Peyer's patch (tissue), 4 donors: ENCODE measurements around the gene EXD3.

Experiments used
- CTCF ChIP-seq, 6 experiments: fragments of 450-650 bp in 4 of 6; fragments of 200-600 bp in 2 of 6; sonication (generic) in 1 of 6; IDR thresholded peaks; one replicate each; pipeline ENCODE4 v1.5.1; 2017 to 2019; ENCODE audit warnings: antibody characterized with exemption in 6 of 6, mild to moderate bottlenecking in 3 of 6, moderate library complexity in 1 of 6
- POLR2A ChIP-seq, 2 donors: fragments of 450-650 bp; IDR thresholded peaks; one replicate each; pipeline ENCODE4 v1.5.1; 2017; ENCODE audit warnings: antibody characterized with exemption in 2 of 2, mild to moderate bottlenecking in 2 of 2, moderate library complexity in 2 of 2

GRCh38 chr9:137277329-137278041, 145.5 kb downstream of the EXD3 start, which contains the start of gene TOR4A:
- TF ChIP-seq CTCF (IDR thresholded peaks at IDR 0.05) (peak in 5 of 6 experiments; percentile 7 to 50 (median 38)), POLR2A (IDR thresholded peaks at IDR 0.05) (peak; percentile 79 to 92)
